OCI-LY3 (cell line): ENCODE measurements around the gene SPATS2L.

ENCODE experiments used
- H2AFZ ChIP-seq: fragments of 200-600, 300-600 bp; shearing (Covaris generic); 2 replicates; pipeline ENCODE4 v1.6.0; 2014; ENCODE audit warnings: antibody characterized with exemption, low read depth, low read length
- H3K27ac ChIP-seq: fragments of 200-600, 300-600 bp; sonication (generic); 2 replicates; pipeline ENCODE4 v1.5.1; 2014; ENCODE audit warnings: mild to moderate bottlenecking, low read length, moderate library complexity, mixed read lengths
- H3K27me3 ChIP-seq: fragments of 200-600, 300-600 bp; sonication (generic); 2 replicates; pipeline ENCODE4 v1.6.1; 2014; ENCODE audit warnings: low read depth, low read length, mixed read lengths
- H3K36me3 ChIP-seq: fragments of 200-600, 300-600 bp; sonication (generic); replicated peaks from 2 replicates; pipeline ENCODE3; 2014; ENCODE audit warnings: low read depth, low read length, mixed read lengths
- H3K4me1 ChIP-seq: fragments of 300-600, 200-600 bp; sonication (generic); 2 replicates; pipeline ENCODE4 v1.6.1; 2014; ENCODE audit warnings: low read length, mixed read lengths
- H3K4me2 ChIP-seq: fragments of 200-600, 300-600 bp; sonication (generic); 2 replicates; pipeline ENCODE4 v1.6.1; 2014; ENCODE audit warnings: low read length, mixed read lengths
- H3K4me3 ChIP-seq: fragments of 300-600, 200-600 bp; sonication (generic); 2 replicates; pipeline ENCODE4 v1.5.1; 2014; ENCODE audit warnings: antibody characterized with exemption, mild to moderate bottlenecking, low read length, moderate library complexity
- H3K79me2 ChIP-seq: fragments of 300-600, 200-600 bp; shearing (Covaris generic); 2 replicates; pipeline ENCODE4 v1.6.1; 2014; ENCODE audit warnings: mild to moderate bottlenecking, low read length, mixed read lengths
- H3K9ac ChIP-seq: fragments of 300-600, 200-600 bp; shearing (Covaris generic); 2 replicates; pipeline ENCODE4 v1.6.0; 2014; ENCODE audit warnings: mild to moderate bottlenecking, low read length, moderate library complexity
- H3K9me3 ChIP-seq: fragments of 200-600, 300-600 bp; shearing (Covaris generic); 2 replicates; pipeline ENCODE4 v1.6.1; 2014; ENCODE audit warnings: low read length, mixed read lengths; ENCODE audit not compliant: insufficient read depth
- H4K20me1 ChIP-seq: fragments of 200-600, 300-600 bp; sonication (generic); 2 replicates; pipeline ENCODE4 v1.6.1; 2016; ENCODE audit warnings: low read length, mixed read lengths; ENCODE audit not compliant: insufficient read depth
- CTCF ChIP-seq: fragments of 200-600, 300-600 bp; sonication (generic); IDR thresholded peaks from 2 replicates; pipeline ENCODE4 v1.5.1; 2014; ENCODE audit warnings: antibody characterized with exemption, low read length, low read depth
- EZH2phosphoT487 ChIP-seq: fragments of 200-600 bp; shearing (Covaris generic); IDR thresholded peaks from 2 replicates; pipeline ENCODE4 v1.6.1; 2018; ENCODE audit warnings: antibody characterized with exemption, mixed run types, low read depth

SPATS2L gene

GRCh38 chr2:200414367-200414766 lies 107.9 kb downstream of the SPATS2L start:
- no peaks in the 10 kb centered on the region for H3K36me3 ChIP-seq

GRCh38 chr2:200415455-200415854 lies 109.0 kb downstream of the SPATS2L start:
- H3K9me3 ChIP-seq: no peaks in the 10 kb centered on the region
- H3K4me2 ChIP-seq: no peak overlapping the region
- H3K4me1 ChIP-seq: no peaks in the 10 kb centered on the region
- no peaks in the 10 kb centered on the region for H4K20me1 ChIP-seq
- H3K79me2 ChIP-seq: no peaks in the 10 kb centered on the region
- TF ChIP-seq EZH2phosphoT487 (no peak), CTCF (no peak)
- H3K9ac ChIP-seq: no peak overlapping the region
- H3K27me3 ChIP-seq: no peaks in the 10 kb centered on the region
- H3K36me3 ChIP-seq: no peaks in the 10 kb centered on the region
- H3K4me3 ChIP-seq: no peak overlapping the region
- no peak overlapping the region for H3K27ac ChIP-seq
- no peak overlapping the region for H2AFZ ChIP-seq

More at GRCh38 chr2:200414367-200414766, 107.9 kb downstream of the SPATS2L start:
- Histone ChIP-seq H3K9ac (no peak overlapping the region), H3K79me2 (no peaks in the 10 kb centered on the region), H4K20me1 (no peaks in the 10 kb centered on the region), H3K4me3 (no peak overlapping the region), H3K4me1 (no peaks in the 10 kb centered on the region), H3K4me2 (no peak overlapping the region), H3K9me3 (no peaks in the 10 kb centered on the region), H2AFZ (no peak overlapping the region), H3K27me3 (no peaks in the 10 kb centered on the region), H3K27ac (no peak overlapping the region)
- TF ChIP-seq EZH2phosphoT487 (no peak), CTCF (no peak)

- H3K4me2 ChIP-seq: no peak overlapping the region
- no peak overlapping the region for H3K27ac ChIP-seq
- no peaks in the 10 kb centered on the region for H3K4me1 ChIP-seq
- no peak overlapping the region for H2AFZ ChIP-seq
- no peak overlapping the region for H3K9ac ChIP-seq
- H3K4me3 ChIP-seq: no peak overlapping the region
- H3K36me3 ChIP-seq: no peaks in the 10 kb centered on the region
- H3K27me3 ChIP-seq: no peaks in the 10 kb centered on the region
- no peaks in the 10 kb centered on the region for H3K9me3 ChIP-seq
- no peaks in the 10 kb centered on the region for H4K20me1 ChIP-seq
- TF ChIP-seq CTCF (no peak), EZH2phosphoT487 (no peak)
- no peaks in the 10 kb centered on the region for H3K79me2 ChIP-seq
These were observed 110.4 kb downstream of the SPATS2L start for GRCh38 chr2:200416878-200417277.

- no peak overlapping the region for H3K27ac ChIP-seq
- no peaks in the 10 kb centered on the region for H4K20me1 ChIP-seq
- no peak overlapping the region for H3K4me3 ChIP-seq
- no peak overlapping the region for H2AFZ ChIP-seq
- no peaks in the 10 kb centered on the region for H3K9me3 ChIP-seq
- H3K9ac ChIP-seq: no peak overlapping the region
- H3K4me1 ChIP-seq: no peaks in the 10 kb centered on the region
- no peaks in the 10 kb centered on the region for H3K36me3 ChIP-seq
- no peaks in the 10 kb centered on the region for H3K27me3 ChIP-seq
- no peaks in the 10 kb centered on the region for H3K79me2 ChIP-seq
- H3K4me2 ChIP-seq: no peak overlapping the region
- TF ChIP-seq CTCF: no peak
- no peak for TF ChIP-seq EZH2phosphoT487
These were observed 110.9 kb downstream of the SPATS2L start for GRCh38 chr2:200417366-200417765.
